HCT116 (cell line): Measurements from ENCODE around the gene PEBP1. TPM values are rescaled to one million over a fixed set of nuclear protein-coding genes. Genes with fewer than 3 reads are reported as not detected.

Source experiments
- ATAC-seq: fragments of 200-7000 bp; cut with Tn5 transposase; 2 replicates; pipeline ENCODE4 v1.9.1; 2020; ENCODE audit warnings: mild to moderate bottlenecking, moderate library complexity
- BruUV-seq: library from RNA; stranded (reverse); fragments of 400-500 nt; replicated peaks from 2 replicates; lab custom pipeline; 2021; lab: Mats Ljungman, UMichigan
- CTCF ChIA-PET: fragments of 300-600 bp; sonication (Branson Sonifier 250); formaldehyde crosslinking; loops from one replicate; lab custom pipeline; 2021; ENCODE audit warnings: antibody characterized with exemption; lab: Charles Lee
- POLR2A ChIA-PET: fragments of 300-600, 350-600 bp; sonication (Branson Sonifier 250); formaldehyde crosslinking; loops from one replicate; lab custom pipeline; 2021; ENCODE audit warnings: antibody characterized with exemption; lab: Charles Lee
- RAD21 ChIA-PET, 2 experiments: fragments of 300-600 bp; sonication (Branson Sonifier 250); formaldehyde crosslinking; loops; one replicate each; lab custom pipeline; 2023; ENCODE audit warnings: low total read pairs in 2 of 2; ENCODE audit not compliant: uncharacterized antibody in 2 of 2, unreplicated experiment in 2 of 2, low non-redundant PET in 1 of 2; lab: Charles Lee
- DNase-seq: peaks from one replicate; pipeline ENCODE4 v3.0.0-alpha.2; 2010; ENCODE audit warnings: low read depth, low spot score
- H2AFZ ChIP-seq: fragments of 200-600 bp; shearing (Covaris generic), sonication (generic); 2 replicates; pipeline ENCODE4 v1.6.1; 2017; ENCODE audit warnings: low read depth, mixed run types, mixed read lengths, antibody characterized with exemption, low read length; ENCODE audit not compliant: poor library complexity, severe bottlenecking
- H3K27ac ChIP-seq: 2 replicates; pipeline ENCODE4 v1.5.1; 2012; ENCODE audit warnings: low read depth, low read length
- H3K27me3 ChIP-seq: fragments of 200-600 bp; sonication (generic); 2 replicates; pipeline ENCODE4 v1.6.1; 2016; ENCODE audit warnings: mixed run types, low read length, mixed read lengths; ENCODE audit not compliant: insufficient read depth
- H3K36me3 ChIP-seq, 2 experiments: fragments of 200-500 bp in 1 of 2; fragments of 200-600 bp in 1 of 2; sonication (Bioruptor generic) in 1 of 2; sonication (generic) in 1 of 2; 2 replicates each; pipeline versions ENCODE4 v1.5.1 to v1.6.1; 2014 to 2016; ENCODE audit warnings: low read length in 2 of 2, inconsistent platforms in 1 of 2, mixed read lengths in 1 of 2, mixed run types in 1 of 2; ENCODE audit not compliant: insufficient read depth in 2 of 2, control insufficient read depth in 1 of 2
- H3K4me1 ChIP-seq, 2 experiments: fragments of 200-600 bp in 1 of 2; sonication (generic) in 1 of 2; 2 replicates each; pipeline versions ENCODE4 v1.5.1 to v1.6.1; 2012 to 2017; ENCODE audit warnings: low read length in 2 of 2, inconsistent platforms in 1 of 2, mild to moderate bottlenecking in 1 of 2, mixed read lengths in 1 of 2, mixed run types in 1 of 2, moderate library complexity in 1 of 2; ENCODE audit not compliant: insufficient read depth in 2 of 2, control insufficient read depth in 1 of 2
- H3K4me2 ChIP-seq: fragments of 200-600 bp; sonication (generic); 2 replicates; pipeline ENCODE4 v1.6.1; 2017; ENCODE audit warnings: mixed run types, low read length, mixed read lengths
- H3K4me3 ChIP-seq, 2 experiments: fragments of 200-600 bp in 1 of 2; sonication (generic) in 1 of 2; replicated peaks in 1 of 2; 2 replicates each; pipeline ENCODE4 v1.5.1; 2011 to 2016; ENCODE audit warnings: low read length in 2 of 2, control low read depth in 1 of 2, low read depth in 1 of 2, mild to moderate bottlenecking in 1 of 2, mixed read lengths in 1 of 2, mixed run types in 1 of 2
- H3K79me2 ChIP-seq: fragments of 200-600 bp; sonication (generic); 2 replicates; pipeline ENCODE4 v1.6.1; 2017; ENCODE audit warnings: mild to moderate bottlenecking, mixed run types, low read length, moderate library complexity, mixed read lengths; ENCODE audit not compliant: insufficient read depth
- H3K9ac ChIP-seq: fragments of 200-600 bp; sonication (generic); 2 replicates; pipeline ENCODE4 v1.6.1; 2016; ENCODE audit warnings: low read length, mixed read lengths
- H3K9me2 ChIP-seq: fragments of 200-600 bp; sonication (generic), shearing (Covaris generic); 2 replicates; pipeline ENCODE4 v1.6.1; 2017; ENCODE audit warnings: mixed run types, mild to moderate bottlenecking, moderate library complexity; ENCODE audit not compliant: insufficient read depth
- H3K9me3 ChIP-seq, 2 experiments: fragments of 200-500 bp in 1 of 2; fragments of 200-600 bp in 1 of 2; sonication (Bioruptor generic) in 1 of 2; sonication (generic) in 1 of 2; 2 replicates each; pipeline ENCODE4 v1.6.1; 2014 to 2017; ENCODE audit warnings: low read length in 2 of 2, mixed read lengths in 2 of 2, inconsistent platforms in 1 of 2, low read depth in 1 of 2, mild to moderate bottlenecking in 1 of 2, mixed run types in 1 of 2, moderate library complexity in 1 of 2; ENCODE audit not compliant: control insufficient read depth in 1 of 2, insufficient read depth in 1 of 2
- H4K20me1 ChIP-seq: fragments of 200-600 bp; sonication (generic), shearing (Covaris generic); 2 replicates; pipeline ENCODE4 v1.6.1; 2017; ENCODE audit warnings: mixed run types, mild to moderate bottlenecking, moderate library complexity; ENCODE audit not compliant: insufficient read depth
- CBX3 ChIP-seq: IDR thresholded peaks from 2 replicates; pipeline ENCODE4 v1.6.1; 2012; ENCODE audit warnings: low read depth
- ELF1 ChIP-seq: IDR thresholded peaks from 2 replicates; pipeline ENCODE4 v1.6.1; 2012; ENCODE audit warnings: low read depth, borderline replicate concordance
- EZH2 ChIP-seq: fragments of 200-600 bp; sonication (generic); IDR thresholded peaks from 2 replicates; pipeline ENCODE4 v1.6.1; 2017; ENCODE audit warnings: antibody characterized with exemption, mixed run types
- FOSL1 ChIP-seq: IDR thresholded peaks from 2 replicates; pipeline ENCODE4 v1.6.1; 2012; ENCODE audit warnings: low read depth
- MAX ChIP-seq: IDR thresholded peaks from 2 replicates; pipeline ENCODE4 v1.6.1; 2012
- POLR2AphosphoS5 ChIP-seq: IDR thresholded peaks from 2 replicates; pipeline ENCODE4 v1.6.1; 2011; ENCODE audit warnings: mild to moderate bottlenecking, low read depth, low read length, moderate library complexity
- REST ChIP-seq: IDR thresholded peaks from 2 replicates; pipeline ENCODE4 v1.6.1; 2012; ENCODE audit warnings: low read depth
- SP1 ChIP-seq: IDR thresholded peaks from 2 replicates; pipeline ENCODE4 v1.6.1; 2012; ENCODE audit warnings: low read depth
- SRF ChIP-seq: IDR thresholded peaks from 2 replicates; pipeline ENCODE4 v1.6.1; 2012; ENCODE audit warnings: low read depth
- TCF7L2 ChIP-seq: IDR thresholded peaks from 2 replicates; pipeline ENCODE4 v1.7.0; 2011; ENCODE audit warnings: borderline replicate concordance, inconsistent platforms; ENCODE audit not compliant: insufficient read depth, insufficient read length; ENCODE audit errors: extremely low read depth
- YY1 ChIP-seq: IDR thresholded peaks from 2 replicates; pipeline ENCODE4 v1.6.1; 2011; ENCODE audit warnings: low read length, low read depth, moderate library complexity, mild to moderate bottlenecking; ENCODE audit not compliant: insufficient replicate concordance; ENCODE audit errors: extremely low read depth
- ZBTB33 ChIP-seq: IDR thresholded peaks from 2 replicates; pipeline ENCODE4 v1.6.1; 2011; ENCODE audit warnings: mild to moderate bottlenecking, low read length, moderate library complexity; ENCODE audit not compliant: insufficient replicate concordance; ENCODE audit errors: extremely low read depth
- ZFX ChIP-seq: fragments of 450-650 bp; IDR thresholded peaks from 2 replicates; pipeline ENCODE4 v1.6.1; 2017
- intact Hi-C: fragments of 100-400 bp; cut with micrococcal nuclease; formaldehyde crosslinking; loops from 2 replicates; pipeline ENCODE4 v1.10.0; 2022
- total RNA-seq: library from RNA; stranded (reverse); gene quantifications from one replicate; pipeline ENCODE4 v1.2.1, GENCODE V29; 2021; ENCODE audit not compliant: unreplicated experiment

PEBP1 gene
- total RNA-seq, 1 experiment from 2014 or later = 220 TPM

DNA sequence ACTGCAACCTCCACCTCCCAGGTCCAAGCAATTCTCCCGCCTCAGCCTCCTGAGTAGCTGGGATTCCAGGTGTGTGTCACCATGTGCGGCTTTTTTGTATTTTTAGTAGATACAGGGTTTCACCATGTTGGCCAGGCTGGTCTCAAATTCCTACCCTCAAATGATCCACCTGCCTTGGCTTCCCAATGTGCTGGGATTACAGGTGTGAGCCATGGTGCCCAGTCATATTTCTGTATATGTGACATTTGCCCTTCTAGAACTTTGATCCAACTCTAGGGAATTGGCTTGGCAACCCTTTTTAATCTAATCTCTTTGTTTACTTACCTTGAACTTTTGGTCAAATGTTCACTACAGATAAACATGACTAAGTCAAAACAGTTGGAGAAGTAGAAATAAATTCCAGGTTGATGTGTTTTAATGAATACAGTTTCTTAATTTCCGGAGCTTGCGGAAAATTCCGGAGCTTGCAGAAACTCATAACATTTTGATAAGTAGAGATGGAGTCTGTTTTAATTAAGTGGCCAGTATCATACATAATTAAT lies 11.5 kb upstream of the PEBP1 start:
- ChIA-PET CTCF (interaction anchor here (1.3 kb wide), 1 partner anchor 252 kb away, joined by 3 read pairs; the partner anchor contains the start of gene SUDS3), RAD21 (no interaction called here), POLR2A (interaction anchor here (1.7 kb wide), 1 partner anchor 11 kb away, joined by 5 read pairs; the partner anchor contains the start of gene PEBP1)
- no TSS peak for BruUV-seq
- ATAC-seq (no peak), DNase-seq (no peak)
- H2AFZ ChIP-seq = no peak overlapping the region
- no peak overlapping the region for H3K4me3 ChIP-seq
- no peak overlapping the region for H3K9ac ChIP-seq
- intact Hi-C loops = no loop called here
- H3K27ac ChIP-seq = no peak overlapping the region
- H3K27me3 ChIP-seq = no peaks in the 10 kb centered on the region
- no peak overlapping the region for H3K4me2 ChIP-seq
- H3K4me1 ChIP-seq = peaks cover 4 to 10% of the 10 kb centered on the region in 2 experiments; a peak in 3 of 4 replicates
- H3K36me3 ChIP-seq = no peaks in the 10 kb centered on the region
- H3K9me3 ChIP-seq = no peaks in the 10 kb centered on the region
- no peak for TF ChIP-seq ZBTB33
- no peak for TF ChIP-seq TCF7L2
- TF ChIP-seq SRF = no peak
- TF ChIP-seq ELF1 = no peak
- no peak for TF ChIP-seq MAX
- no peak for TF ChIP-seq SP1
- TF ChIP-seq YY1 = no peak
- TF ChIP-seq POLR2AphosphoS5 = no peak
- TF ChIP-seq EZH2 = no peak
- no peak for TF ChIP-seq REST
- TF ChIP-seq ZFX = no peak
- no peak for TF ChIP-seq FOSL1
- TF ChIP-seq CBX3 = no peak
- H4K20me1 ChIP-seq = no peaks in the 10 kb centered on the region
- H3K79me2 ChIP-seq = no peaks in the 10 kb centered on the region
- H3K9me2 ChIP-seq = no peaks in the 10 kb centered on the region
